NCI-H1105 treated with DMSO at 0.1 percent for 48 hours (cell line): Measurements from ENCODE around the gene TARS3.

ENCODE experiments used
- DNase-seq: peaks from one replicate; lab custom pipeline; 2025; lab: John Stamatoyannopoulos, UW

The TARS3 gene

DNA sequence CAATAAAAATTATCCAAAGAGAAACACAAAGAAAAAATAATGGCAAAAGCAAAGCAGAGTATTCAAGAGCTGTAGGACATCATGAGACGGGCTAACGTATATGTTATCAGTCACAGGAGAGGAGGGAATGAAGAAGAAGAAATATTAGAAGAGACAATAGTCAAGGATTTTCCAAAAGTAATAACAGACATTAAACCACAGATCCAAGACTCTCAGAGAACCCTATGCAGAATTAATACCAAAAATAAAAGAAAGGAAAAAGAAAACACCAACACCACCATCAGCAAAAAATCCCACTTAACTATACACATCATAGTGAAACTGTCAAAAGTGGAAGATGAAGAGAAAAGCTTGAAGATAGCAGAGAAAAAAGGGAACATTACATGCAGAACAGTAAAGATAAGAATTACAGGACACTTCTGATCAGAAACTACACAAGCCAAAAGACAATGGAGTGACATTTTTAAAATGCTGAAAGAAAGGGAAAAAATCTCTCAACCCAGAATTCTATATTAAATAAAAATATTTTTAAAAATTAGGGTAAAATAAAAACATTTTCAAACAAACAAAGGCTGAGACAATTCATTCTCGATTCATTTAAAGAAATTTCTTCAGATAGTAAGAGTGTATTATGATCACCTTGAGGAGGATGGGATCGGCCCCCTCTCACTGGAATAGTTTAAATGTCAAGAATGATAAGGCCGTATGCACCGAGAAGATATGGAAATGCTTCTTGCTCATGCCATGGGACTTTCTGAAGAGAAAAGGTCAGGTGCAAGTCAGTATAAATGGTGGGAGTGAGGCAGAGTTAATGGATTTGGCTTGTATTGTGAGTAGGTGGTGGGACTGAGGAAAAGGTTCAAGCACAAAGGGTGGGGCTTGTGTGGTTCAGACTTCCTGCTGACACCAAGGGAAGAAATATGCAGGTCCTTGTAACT, 100.6 kb downstream of the TARS3 start:
- DNase-seq: no peak

DNA sequence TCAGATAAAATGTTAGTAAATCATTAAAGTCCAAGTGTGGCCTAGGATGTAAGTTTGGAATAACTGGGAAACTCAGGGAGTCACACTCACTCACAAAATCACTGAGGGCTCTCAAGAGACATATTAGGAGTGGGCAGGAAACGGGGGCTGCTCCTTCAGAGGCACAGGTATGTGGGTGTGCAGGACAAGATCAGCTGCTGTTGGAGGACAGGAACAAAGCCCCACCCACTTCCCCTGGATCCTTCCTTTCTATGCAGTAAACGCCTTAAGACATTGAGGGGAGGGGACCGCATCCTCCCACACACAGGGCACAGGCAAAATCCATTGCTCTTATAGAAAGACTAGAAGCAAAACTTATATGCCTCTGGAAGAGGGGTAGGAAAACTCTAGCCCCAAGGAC, 102.3 kb downstream of the TARS3 start:
- no peak for DNase-seq

DNA sequence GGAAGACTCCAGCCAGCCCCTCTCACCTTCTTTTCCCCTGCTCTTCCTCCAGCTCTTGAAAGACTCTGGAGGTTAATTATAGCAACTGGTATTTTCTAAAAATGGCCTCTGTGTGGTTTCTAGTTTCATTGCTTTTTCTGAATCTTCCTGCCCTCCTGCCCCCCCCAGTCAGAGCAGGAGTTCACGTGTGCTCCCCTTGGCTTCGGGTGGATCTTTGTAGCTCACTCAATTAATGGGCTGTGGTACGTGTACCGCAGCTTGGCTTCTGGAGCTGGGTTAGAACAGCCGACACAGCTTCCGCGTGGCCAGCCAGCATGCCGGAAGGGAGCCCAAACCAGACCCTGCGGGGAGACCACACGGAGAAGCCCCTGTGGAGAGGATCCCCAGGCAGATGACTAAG, 103.6 kb downstream of the TARS3 start:
- DNase-seq: no peak

DNA sequence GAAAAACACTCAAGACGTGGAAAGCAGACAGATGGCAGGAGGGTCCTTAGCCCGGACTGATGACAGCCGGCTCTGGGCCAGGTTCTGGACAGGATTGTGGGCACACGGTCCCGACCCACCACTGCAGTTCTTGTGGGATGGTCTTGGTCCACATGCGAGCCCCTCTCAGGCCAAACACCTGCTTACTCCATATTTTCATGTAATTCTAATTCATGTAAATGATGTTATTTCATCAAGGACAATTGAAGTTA, 104.7 kb downstream of the TARS3 start:
- no peak for DNase-seq

DNA sequence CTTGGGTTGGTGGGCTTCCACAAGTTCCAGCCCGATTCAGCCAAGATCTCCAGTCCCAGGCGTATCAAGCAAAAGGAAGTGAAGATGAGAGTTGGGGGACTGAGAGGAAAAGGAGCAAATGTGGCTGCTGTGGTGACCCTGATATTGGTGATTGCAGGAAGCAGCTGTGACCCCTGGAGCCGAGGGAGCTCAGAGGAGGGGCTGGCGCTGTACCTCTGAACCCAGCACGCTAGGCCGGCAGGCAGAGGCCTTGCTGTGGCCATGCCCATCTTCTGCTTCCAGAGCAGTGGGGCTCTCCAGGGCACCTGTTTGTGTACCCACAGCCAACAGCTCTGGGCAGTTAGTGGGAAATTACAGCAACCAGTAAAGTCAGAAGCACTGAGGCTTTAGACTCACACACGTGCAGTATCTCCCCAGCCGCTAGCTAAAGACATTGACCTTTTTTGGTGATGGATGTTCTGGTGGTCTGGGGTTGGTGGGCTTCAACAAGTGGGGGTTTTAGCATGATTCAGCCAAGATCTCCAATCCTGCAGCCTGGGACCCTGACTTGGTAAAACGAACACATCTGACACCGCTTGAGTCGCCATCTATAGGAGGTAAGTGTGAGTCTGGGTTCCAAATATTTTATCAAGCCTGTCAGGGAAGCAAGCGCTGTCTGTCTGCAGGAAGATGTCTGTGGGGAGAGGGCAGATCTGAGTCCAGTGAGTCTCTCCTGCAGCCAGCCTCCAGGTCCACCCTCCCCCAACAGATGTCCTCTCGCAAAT, 105.2 kb downstream of the TARS3 start:
- DNase-seq: no peak

DNA sequence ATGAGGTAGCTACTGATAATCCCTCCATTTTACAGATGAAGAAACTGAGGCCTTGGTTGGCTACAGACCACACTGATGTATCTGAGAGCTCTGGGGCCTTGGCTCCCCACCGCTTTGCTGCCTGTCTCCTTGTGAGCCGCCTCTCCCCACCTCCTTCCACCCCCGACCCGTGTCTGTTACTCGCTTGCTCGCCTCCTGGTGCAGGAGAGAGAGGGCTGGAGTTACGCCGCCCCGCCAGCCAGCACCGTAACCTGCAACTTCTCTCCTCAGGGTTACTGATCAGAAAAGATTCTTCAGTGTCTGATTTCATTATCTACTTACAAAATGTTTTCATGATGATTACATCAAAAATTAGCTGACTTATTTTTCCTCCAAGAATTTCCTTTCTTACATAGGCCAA, 106.2 kb downstream of the TARS3 start:
- no peak for DNase-seq

DNA sequence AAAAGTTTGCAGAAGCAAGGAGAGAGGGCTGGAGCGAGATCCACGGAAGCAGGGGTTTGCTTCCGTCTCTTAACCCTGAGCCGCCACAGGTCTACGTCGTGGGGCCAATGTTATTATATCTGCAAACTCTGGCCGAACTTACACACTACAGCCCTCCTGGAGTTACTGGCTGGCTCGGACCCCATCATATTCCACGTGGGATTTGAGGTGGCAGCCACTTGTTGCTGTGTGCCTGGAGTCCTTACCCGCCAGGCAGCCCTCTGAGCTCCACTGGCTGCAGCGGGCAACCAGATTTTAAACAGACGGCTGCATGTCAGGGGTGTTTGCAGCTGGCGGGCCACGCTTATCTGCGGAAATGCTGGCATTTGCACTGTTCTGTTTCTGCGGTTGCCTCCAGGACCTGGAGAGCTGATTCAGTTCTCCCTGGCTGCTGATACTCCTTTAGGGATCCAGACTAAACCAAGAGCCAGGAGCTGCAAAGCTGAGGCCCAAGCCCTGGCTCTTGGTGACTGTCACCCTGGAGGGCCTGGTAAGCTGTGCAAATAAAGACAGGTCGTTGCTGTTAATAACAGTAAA, 106.8 kb downstream of the TARS3 start:
- DNase-seq: no peak

DNA sequence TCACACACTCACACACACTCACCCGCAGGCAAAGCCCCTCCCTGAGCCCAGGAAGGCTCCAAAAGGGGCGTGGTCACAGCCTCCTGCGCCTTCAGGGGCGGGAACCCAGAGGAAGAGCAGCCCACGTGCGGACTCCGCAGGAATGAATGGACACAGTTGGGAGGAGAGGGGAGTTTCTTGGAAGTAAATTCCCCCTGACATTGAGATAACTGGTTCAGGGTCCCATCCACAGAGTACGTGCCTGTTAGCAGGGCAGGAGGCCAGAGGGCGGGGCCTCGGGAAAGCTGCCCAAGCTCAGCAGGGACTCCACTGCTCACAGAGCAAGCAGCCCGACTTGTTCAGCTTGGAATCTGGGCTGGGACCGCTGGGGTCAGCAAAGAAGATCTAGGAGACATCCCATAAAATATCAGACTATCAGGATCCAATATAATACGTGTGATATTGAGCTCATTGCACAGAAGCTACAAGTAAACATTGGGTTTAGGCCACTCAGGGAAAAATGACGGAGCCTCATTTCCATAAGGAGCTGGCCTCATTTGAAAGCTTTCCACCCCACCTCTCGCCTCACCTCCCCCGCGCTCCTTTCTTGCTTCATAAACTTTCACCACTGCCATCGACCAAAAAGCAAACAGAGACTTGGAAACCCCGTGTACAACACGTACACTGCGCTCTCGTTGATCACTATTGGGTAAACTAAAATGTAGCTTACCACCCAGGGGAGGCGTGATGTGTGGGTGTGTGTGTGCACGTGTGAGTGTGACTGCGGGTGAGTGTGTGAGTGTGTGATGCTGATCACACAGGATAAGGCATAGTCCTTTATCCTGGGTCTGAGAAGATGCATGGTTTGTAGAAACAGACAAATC, 108.1 kb downstream of the TARS3 start:
- peak; percentile 59 for DNase-seq

DNA sequence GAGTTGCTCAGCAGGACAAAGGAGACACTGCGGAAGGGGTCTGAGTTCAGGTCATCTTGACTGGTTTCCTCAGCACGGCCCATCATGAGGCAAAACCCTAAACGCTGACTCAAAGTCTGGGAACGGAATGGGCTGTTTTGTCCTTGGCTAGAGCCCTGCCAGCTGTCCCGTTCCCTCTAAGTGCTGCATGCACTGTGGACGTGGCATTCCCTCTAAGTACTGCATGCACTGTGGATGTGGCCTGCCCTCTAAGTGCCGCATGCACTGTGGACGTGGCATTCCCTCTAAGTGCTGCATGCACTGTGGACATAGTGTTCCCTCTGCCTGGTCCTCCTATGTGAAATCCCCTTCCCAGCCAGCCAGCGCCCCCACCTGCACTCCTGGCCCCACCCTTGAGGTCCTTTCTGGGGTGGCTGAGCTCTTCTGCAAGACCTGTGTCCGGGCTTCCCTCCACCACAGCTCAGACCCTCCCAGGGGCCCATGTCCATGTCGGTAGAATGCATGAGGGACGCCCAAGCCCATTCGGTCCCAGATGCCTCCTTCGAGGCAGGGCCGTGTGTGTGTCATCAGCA, 108.8 kb downstream of the TARS3 start:
- no peak for DNase-seq

DNA sequence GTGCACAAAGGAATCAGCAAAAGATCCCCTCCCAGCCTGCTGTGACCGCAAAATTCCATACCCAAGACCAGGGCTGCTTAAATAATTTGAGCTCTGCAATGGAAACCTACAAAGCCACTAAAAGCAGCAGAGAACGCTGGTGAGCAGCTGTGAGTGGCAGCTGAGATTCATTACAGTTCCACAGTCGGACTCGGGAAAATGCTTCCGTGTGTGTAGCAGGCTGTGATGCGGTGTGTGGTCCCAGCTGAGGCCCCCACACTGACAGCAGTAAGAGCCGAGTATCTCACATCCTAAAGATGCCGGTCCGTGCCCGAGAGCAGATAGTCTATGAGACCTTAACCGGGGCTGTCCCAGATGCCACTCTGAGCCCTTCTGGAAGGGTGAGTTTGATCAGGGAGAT, 109.5 kb downstream of the TARS3 start:
- no peak for DNase-seq

DNA sequence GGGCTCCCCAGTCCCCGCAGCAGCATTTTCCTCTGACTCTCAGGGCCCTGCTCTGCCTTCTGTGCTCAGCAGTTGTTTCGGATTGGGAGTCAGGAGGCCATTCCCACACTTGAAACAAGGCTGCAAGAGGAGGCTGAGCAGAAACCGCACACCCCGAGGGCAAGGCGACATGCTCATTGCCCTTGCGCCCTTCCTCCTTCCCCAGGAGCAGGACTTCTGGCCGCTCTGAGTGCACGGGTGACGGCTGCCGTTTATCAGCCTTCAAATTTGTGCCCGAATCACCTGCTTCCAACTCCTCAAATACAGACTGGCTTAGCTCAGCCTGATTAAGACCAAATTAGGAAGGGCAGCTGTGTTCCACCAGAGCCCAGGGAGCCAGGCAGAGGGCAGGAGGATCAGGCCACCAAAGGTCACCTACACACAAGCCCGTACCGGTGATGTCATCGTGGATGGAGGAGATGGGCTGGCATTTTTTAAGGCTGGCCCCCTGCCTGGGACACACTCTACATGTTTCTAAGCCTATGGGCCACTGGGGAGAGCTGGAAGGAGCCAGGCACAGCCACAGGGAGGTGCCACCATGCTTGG, 110.2 kb downstream of the TARS3 start:
- no peak for DNase-seq

DNA sequence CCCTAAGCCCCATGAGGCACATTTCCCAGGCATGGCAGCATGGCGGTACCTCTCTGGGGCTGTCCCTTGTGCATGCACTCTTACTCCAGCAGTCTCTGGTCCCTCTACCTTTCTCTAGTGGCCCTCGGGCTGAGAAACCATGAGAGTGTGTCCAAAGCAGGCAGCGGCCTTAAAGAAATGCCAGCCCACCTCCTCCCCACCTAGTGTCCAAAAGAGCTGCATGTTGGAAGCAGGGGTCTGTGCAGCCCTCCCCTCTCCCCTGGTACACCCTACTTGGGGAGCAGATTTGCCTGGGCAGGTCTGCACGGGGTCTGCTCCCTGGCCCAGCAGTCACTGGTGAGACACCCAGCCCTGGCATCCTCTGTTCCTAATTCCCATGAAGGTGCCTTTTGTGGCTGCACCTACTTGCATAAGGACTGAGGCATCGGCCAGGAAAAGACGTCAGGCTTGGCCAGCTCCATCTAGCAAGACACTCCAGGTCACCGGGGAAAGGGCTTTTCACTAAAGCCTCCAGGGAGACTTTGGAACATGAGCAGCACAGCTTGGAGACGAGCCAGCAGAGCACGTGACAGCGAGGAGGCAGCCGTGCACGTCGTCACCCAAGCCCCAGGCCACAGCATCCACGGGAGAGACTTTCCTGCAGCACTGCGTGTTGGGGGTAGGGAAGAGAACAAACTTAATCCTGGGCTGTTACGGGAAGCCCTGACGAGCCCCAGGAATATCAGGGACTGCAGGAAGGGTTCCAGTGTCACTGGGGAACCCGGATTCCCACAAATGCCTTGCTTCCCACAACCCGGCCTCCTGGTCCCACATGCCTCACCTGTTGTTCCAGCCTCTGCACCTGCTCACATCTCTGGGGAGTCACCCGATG, 110.9 kb downstream of the TARS3 start:
- DNase-seq: peak; percentile 86

DNA sequence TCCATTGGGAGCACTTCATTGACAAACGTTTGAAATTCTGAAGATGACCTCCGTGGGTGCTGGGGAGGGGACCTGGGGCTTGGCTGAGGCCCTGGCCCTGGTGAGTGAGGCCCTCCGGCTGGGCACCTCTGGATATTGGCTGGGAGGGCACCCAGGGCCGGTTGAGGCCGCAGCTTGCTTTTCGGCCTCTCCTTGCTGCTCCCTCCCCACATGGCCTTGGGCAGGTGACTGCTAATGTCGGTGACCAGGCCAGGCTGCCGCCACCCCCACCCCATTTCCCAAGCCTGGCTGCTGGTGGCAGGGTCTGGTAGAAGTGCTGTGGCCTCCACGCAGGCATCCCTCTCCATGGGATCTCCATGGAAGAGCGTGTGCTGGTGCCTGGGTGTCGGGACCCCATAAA, 111.6 kb downstream of the TARS3 start:
- no peak for DNase-seq

DNA sequence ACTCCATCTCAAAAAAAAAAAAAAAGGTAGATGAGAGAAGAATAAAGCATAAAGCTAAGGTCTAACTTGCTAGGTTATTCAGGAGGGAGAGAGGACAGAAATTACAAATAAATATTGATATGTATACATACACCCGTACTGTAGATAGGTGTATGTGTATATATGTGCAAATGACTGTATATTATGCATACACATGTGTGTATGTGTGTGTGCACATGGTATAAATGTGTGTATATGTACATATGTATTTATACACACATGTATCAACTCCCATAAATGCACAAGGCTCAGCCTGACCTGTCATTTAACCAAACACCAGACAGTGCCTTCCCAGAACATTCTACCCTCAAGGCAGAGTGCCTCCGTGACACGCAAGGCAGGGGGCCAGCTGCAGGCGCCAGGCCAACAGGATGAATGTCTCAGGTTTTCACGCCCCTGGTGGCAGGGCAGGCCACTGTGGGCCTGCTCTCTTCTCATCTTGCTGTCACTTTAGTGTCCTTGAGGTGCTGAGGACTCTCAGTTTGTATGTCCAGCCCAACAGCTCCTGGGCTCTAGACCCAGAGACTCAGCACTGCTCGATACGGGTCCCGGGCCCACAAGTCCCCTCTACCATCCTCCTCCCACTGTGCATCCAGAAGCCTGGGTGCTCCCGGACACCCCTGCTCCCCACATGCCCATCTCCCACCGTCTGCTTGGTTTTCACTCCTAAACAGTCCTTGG, 112.5 kb downstream of the TARS3 start:
- no peak for DNase-seq

DNA sequence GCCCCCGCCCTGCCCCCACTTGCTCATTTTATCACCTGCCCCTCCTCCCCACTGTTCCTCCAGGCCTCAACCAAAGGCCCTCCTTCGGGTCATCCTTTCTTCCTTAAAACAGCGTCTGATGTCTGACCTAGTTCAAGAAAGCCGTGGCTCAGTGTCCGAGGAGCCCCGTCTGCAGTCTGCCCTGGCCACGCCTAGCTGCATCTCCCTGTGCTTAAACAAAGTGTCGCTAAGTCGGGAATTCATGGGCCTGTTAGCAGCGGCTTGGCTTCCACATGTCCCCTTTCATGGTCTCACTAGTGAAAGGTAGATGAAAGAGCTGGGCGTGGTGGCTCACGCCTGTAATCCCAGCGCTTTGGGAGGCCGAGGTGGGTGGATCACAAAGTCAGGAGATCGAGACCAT, 113.3 kb downstream of the TARS3 start:
- no peak for DNase-seq

DNA sequence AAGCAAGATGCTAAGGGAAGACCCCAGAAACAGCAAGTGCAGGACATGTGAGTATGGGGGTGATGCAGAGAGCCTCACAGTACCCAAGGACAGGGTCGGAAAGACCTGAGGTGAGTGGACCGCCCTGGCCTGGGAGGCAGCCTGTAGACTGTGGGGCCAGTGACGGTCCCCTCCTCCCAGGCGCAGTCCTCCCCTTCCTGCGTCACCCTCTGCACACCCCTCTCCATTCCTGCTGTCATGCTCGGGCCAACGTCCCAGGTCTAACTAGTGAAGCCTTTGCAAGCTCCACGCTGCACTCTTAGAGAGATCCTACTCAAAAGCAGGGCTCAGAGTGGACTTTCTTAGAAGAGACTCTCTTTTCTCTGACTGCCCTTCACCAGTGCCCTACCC, 113.7 kb downstream of the TARS3 start:
- DNase-seq: no peak

DNA sequence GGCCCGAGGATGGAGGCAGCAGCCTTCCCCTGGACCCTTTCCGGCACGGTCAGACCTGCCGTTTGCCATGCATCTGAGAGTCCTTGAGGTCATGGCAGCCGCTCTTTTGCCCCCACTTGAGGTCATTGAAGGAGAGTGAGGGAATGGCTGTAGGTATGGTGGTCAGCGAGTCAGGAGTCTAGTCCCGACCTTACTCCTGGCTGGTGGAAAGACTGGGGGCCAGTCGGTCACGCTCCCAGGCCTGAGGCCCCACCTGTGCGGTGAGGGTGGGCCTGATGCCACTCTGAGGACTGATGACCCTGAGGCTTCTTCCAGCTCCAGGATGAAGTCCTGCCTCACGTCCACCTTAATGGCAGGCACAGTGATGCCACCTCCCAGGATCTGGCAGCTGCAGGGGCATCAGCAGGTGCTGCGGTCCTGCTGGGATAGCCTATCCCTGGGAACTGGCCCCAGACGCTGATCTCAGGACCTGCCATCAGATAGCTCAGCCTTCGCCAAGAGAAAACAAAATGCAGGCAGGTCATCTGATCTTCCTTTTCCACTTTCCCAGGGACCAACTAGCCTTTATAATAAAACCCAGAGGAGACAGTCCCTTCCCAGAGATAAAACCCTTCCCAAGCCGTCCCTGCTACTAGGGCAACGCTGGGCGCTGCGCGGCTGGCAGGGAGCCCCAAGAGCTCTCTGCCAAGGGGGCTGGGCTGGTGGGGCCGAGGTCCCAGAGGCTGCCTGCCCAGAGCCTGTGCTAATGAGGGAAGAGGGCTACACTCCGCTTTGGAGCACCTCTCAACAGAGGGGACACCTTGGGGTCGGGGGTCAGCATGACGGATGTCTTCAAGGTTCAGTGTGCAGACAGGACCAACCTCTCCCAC, 114.3 kb downstream of the TARS3 start:
- DNase-seq: no peak

DNA sequence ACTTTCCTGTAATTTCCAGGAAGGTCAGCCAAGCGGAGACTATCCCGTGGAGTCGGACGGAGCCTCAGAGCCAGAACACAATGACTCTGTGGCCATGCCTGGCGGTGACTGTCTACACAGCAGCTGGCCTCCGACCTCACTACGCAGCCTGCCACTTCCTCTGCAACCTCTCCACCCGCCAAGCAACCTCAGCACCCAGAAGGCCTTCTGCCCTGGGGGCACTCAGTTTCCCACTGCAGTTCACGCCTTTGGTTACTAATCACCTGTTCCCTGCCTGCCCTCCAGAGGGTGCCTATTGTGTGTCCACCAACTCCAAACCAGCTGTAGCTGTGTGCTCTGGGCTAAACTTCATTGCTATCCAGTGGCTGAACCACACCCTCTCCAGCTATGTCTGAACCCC, 116.1 kb downstream of the TARS3 start:
- no peak for DNase-seq

DNA sequence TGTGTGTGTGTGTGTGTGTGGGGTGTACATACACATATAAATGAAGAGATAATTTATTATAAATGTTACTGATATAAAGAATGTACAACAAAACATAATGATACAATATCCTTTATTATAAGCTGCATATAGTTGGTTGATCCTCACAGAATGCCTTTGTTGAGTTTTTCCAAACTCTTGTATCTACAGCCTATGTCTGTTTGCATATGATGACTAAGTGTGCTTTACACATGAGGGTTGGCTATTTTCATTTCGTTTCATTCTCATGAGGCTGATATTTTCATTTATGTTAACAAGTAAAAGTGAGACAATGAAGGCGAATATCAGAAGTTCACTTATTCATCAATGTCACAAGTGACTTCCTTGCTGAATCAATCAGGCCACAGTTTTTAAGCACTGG, 117.2 kb downstream of the TARS3 start:
- no peak for DNase-seq
